Endothelial cell (in vitro differentiated cells): ENCODE data around the gene DNAJA3. TPM values are rescaled to one million over a fixed set of nuclear protein-coding genes. Genes with fewer than 3 reads are reported as not detected.
A peak's percentile ranks its signal among the peaks of the same experiment; 100 is the strongest.

ENCODE experiments used
- DNase-seq: peaks from one replicate; pipeline ENCODE4 v3.0.0; 2021; ENCODE audit warnings: low spot score
- H3K27ac Mint-ChIP-seq: one replicate; pipeline ENCODE4 v1.8.0; 2021; ENCODE audit warnings: mixed read lengths, inconsistent platforms; ENCODE audit not compliant: unreplicated experiment
- H3K27me3 Mint-ChIP-seq: one replicate; pipeline ENCODE4 v1.8.0; 2021; ENCODE audit warnings: mild to moderate bottlenecking, moderate library complexity, mixed read lengths, inconsistent platforms; ENCODE audit not compliant: unreplicated experiment
- H3K36me3 Mint-ChIP-seq: one replicate; pipeline ENCODE4 v1.8.0; 2021; ENCODE audit warnings: mild to moderate bottlenecking, low read depth, mixed read lengths, inconsistent platforms; ENCODE audit not compliant: unreplicated experiment
- H3K4me1 Mint-ChIP-seq: one replicate; pipeline ENCODE4 v1.8.0; 2021; ENCODE audit warnings: mild to moderate bottlenecking, mixed read lengths, inconsistent platforms; ENCODE audit not compliant: unreplicated experiment
- H3K4me3 Mint-ChIP-seq: one replicate; pipeline ENCODE4 v1.8.0; 2021; ENCODE audit warnings: mild to moderate bottlenecking, mixed read lengths, inconsistent platforms; ENCODE audit not compliant: unreplicated experiment
- H3K9me3 Mint-ChIP-seq: one replicate; pipeline ENCODE4 v1.8.0; 2021; ENCODE audit warnings: mixed read lengths, inconsistent platforms; ENCODE audit not compliant: unreplicated experiment
- CTCF ChIP-seq: fragments of 200-600 bp; sonication (generic); IDR thresholded peaks from one replicate; pipeline ENCODE4 v1.5.0; 2021; ENCODE audit warnings: antibody characterized with exemption; ENCODE audit not compliant: unreplicated experiment
- total RNA-seq: library from RNA; stranded (reverse); fragmentation: NEBNext Ultra II Directional; extraction: Animal tissue kit (Norgen Biotek cat#: 25700); gene quantifications from one replicate; pipeline ENCODE4 v1.2.1, GENCODE V29; 2021; ENCODE audit not compliant: unreplicated experiment

The DNAJA3 gene
- total RNA-seq, 1 donor from 2014 or later: 32.0 TPM

- DNase-seq: no peak
- peaks cover 15% of the 10 kb centered on the region for H3K27me3 Mint-ChIP-seq
- H3K4me1 Mint-ChIP-seq: peaks cover 6% of the 10 kb centered on the region
- no peaks in the 10 kb centered on the region for H3K36me3 Mint-ChIP-seq
- no peaks in the 10 kb centered on the region for H3K9me3 Mint-ChIP-seq
- H3K27ac Mint-ChIP-seq: no peak overlapping the region
- TF ChIP-seq CTCF: no peak
- H3K4me3 Mint-ChIP-seq: no peak overlapping the region
These were observed 5.1 kb upstream of the DNAJA3 start for GRCh38 chr16:4420505-4421105.

- peaks cover 21% of the 10 kb centered on the region for H3K4me1 Mint-ChIP-seq
- no peaks in the 10 kb centered on the region for H3K9me3 Mint-ChIP-seq
- TF ChIP-seq CTCF: no peak
- peaks cover 15% of the 10 kb centered on the region for H3K27me3 Mint-ChIP-seq
- peak overlapping the region; percentile 86 for H3K27ac Mint-ChIP-seq
- no peak for DNase-seq
- peaks cover 7% of the 10 kb centered on the region for H3K36me3 Mint-ChIP-seq
- peak overlapping the region; percentile 99 for H3K4me3 Mint-ChIP-seq
These were observed 485 bp downstream of the DNAJA3 start for GRCh38 chr16:4426021-4426684.

GRCh38 chr16:4426722-4427372, 1.2 kb downstream of the DNAJA3 start:
- DNase-seq: no peak
- peaks cover 21% of the 10 kb centered on the region for H3K4me1 Mint-ChIP-seq
- H3K27me3 Mint-ChIP-seq: peaks cover 15% of the 10 kb centered on the region
- H3K9me3 Mint-ChIP-seq: no peaks in the 10 kb centered on the region
- TF ChIP-seq CTCF: no peak
- H3K27ac Mint-ChIP-seq: peak overlapping the region; percentile 86
- peaks cover 11% of the 10 kb centered on the region for H3K36me3 Mint-ChIP-seq
- peak overlapping the region; percentile 99 for H3K4me3 Mint-ChIP-seq

- Mint-ChIP-seq H3K4me1 (peaks cover 23% of the 10 kb centered on the region), H3K27me3 (peaks cover 13% of the 10 kb centered on the region), H3K4me3 (no peak overlapping the region), H3K9me3 (no peaks in the 10 kb centered on the region), H3K27ac (no peak overlapping the region), H3K36me3 (peaks cover 12% of the 10 kb centered on the region)
- TF ChIP-seq CTCF: no peak
- DNase-seq: no peak
These were observed 2.8 kb downstream of the DNAJA3 start for GRCh38 chr16:4428500-4428899.

GRCh38 chr16:4431023-4431422, 5.4 kb downstream of the DNAJA3 start:
- DNase-seq: no peak
- no peaks in the 10 kb centered on the region for H3K9me3 Mint-ChIP-seq
- TF ChIP-seq CTCF: no peak
- H3K27ac Mint-ChIP-seq: no peak overlapping the region
- peaks cover 18% of the 10 kb centered on the region for H3K4me1 Mint-ChIP-seq
- peaks cover 19% of the 10 kb centered on the region for H3K36me3 Mint-ChIP-seq
- H3K4me3 Mint-ChIP-seq: no peak overlapping the region
- H3K27me3 Mint-ChIP-seq: peaks cover 4% of the 10 kb centered on the region
